Liver (tissue), 2 donors: ENCODE data around the gene TUBGCP6.

Experiments used
- CTCF ChIP-seq: fragments of 150-350 bp; IDR thresholded peaks from 2 replicates; pipeline ENCODE4 v1.5.1; 2017; ENCODE audit warnings: improper control_type of control experiment, low read depth, low read length; ENCODE audit not compliant: missing input control
- REST ChIP-seq: IDR thresholded peaks from 2 replicates; pipeline ENCODE4 v1.6.1; 2016; ENCODE audit warnings: antibody characterized with exemption, mild to moderate bottlenecking
- ZBTB33 ChIP-seq: IDR thresholded peaks from 2 replicates; pipeline ENCODE4 v1.6.1; 2016; ENCODE audit warnings: antibody characterized with exemption
- donor health status: healthy.

GRCh38 chr22:50253941-50254340 lies 9.1 kb upstream of the TUBGCP6 start:
- TF ChIP-seq CTCF (no peak), ZBTB33 (no peak), REST (no peak)
